ENCODE results near the gene IRF4. TPM values are rescaled to one million over a fixed set of nuclear protein-coding genes. Genes with fewer than 3 reads are reported as not detected.

Gene IRF4
- total and polyA plus RNA-seq, 2 experiments from 2014 or later = 1.3 to 1.9 TPM

DNA sequence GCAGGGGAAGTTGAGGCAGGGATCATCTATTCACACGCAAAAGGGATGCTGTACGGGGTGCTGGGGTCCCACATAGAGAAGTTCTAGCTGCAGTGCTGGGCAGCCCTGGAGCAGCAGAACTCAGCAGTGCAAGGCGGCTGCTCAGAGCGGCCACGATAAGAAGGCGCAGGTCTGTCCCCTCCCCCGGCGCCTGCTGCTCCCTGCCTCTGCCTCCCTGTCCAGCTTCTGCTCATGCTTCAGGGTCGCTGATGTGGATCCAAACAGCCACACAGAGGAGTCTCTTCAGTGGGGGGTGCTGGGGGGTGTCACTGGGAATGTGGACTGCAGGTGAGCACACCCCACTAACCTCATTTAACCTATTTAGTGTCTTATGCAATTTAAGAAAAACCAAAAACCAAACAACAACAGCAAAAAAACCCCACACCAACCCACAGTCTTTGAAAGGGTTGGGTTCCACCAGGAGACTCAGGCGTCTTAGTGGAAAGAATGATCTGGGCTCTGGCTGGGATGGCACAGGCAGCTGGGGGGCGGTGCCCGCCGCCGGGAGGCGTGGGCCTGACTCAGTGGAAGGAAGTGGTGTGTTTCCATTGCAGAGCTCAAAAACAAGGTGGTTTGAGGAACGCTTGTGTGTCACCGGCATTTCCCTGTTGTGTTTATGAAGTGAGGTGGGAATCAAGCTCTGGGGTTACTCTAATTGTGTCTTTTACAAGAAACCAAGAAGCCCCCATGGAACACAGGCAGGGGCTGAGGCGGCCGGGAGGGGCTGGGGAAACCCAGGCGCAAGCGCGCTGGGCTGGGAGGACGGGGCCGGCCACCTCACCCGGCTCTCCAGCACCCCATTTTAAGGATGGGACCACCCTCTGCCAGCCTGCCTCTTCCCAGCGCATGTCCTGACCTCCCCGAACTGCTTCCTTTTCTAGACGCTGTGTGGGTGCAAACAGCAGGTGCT is 55.1 kb downstream of the IRF4 start:
- peaks cover 6% of the 10 kb centered on the region for H3K27me3 Mint-ChIP-seq (ENCODE audit: insufficient read depth, low read depth, poor library complexity)
- peak; percentile 57; the same call in 2 of the 3 replicates for ATAC-seq
- no peak overlapping the region for H3K4me2 ChIP-seq
- no peaks in the 10 kb centered on the region for H4K20me1 ChIP-seq (replicated peaks; ENCODE audit: insufficient read depth)
- no peak overlapping the region for H3K4me3 Mint-ChIP-seq
- no peak overlapping the region for H2AFZ ChIP-seq
- peaks cover 6% of the 10 kb centered on the region; the same call in 2 of the 3 replicates for H3K4me1 Mint-ChIP-seq
- H3K4me3 ChIP-seq = no peak overlapping the region
- no peaks in the 10 kb centered on the region for H3K9me2 ChIP-seq (ENCODE audit: insufficient read depth)
- H3K4me1 ChIP-seq (ENCODE audit: insufficient read depth) = no peaks in the 10 kb centered on the region
- DNase-seq (ENCODE audit: low spot score) = no peak
- H3K27ac Mint-ChIP-seq = no peak overlapping the region
- H3K27me3 ChIP-seq (ENCODE audit: insufficient read depth) = no peaks in the 10 kb centered on the region
- peaks cover 31% of the 10 kb centered on the region for H3K9me3 Mint-ChIP-seq
- H3K36me3 ChIP-seq (ENCODE audit: insufficient read depth) = no peaks in the 10 kb centered on the region
- no peak for TF ChIP-seq ZNF114 (CRISPR knock-in tag; IDR thresholded peaks at IDR 0.05)
- no peaks in the 10 kb centered on the region for H3K79me2 ChIP-seq (replicated peaks; ENCODE audit: insufficient read depth)
- no peak overlapping the region for H3K27ac ChIP-seq (ENCODE audit: low read depth)
- H3F3A ChIP-seq (replicated peaks; ENCODE audit: low read depth) = no peaks in the 10 kb centered on the region
- H3K36me3 Mint-ChIP-seq (ENCODE audit: low read depth) = peaks cover 20% of the 10 kb centered on the region

DNA sequence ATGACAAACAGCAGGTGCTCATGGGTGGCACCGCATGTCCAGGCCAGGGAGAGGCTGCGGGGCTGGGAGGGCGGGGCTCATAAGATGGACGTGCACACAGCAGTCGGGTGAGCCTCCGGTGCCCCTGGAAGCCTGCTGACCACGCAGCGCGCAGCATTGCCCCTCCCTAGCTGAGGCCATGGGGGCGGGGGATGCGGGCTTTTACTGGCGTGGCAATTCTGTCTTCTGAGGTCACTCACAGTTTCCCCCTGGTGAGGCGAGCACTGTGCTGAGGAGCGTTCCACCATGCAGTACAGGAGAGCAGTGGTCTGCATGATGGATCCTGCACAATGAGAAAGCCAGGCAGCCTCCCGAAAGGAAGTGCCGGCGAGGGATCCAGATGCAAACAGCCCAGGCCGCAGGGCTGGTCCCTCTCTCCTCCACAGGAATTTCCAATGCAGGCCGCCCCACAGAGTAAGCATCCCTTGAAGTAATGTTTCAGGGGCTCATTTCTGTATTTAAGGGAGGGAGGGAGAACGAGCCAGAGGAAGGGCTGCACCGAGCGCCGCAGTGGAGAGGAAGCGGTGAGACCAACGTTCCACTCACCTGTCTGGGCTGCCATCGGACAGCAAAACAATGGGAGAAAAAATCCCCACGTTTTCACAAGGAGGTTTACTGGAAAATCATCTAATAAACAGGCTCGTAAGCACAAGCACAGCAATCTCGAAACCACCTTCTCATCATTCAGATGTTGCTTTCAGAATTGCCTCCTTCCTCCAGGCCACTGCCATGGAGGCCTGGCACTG is 56.0 kb downstream of the IRF4 start:
- no peak overlapping the region for H3K27ac ChIP-seq (ENCODE audit: low read depth)
- ATAC-seq = no peak
- no peaks in the 10 kb centered on the region for H3K27me3 ChIP-seq (ENCODE audit: insufficient read depth)

More for the DNA sequence above, 56.0 kb downstream of the IRF4 start:
- Mint-ChIP-seq H3K4me3 (no peak overlapping the region), H3K4me1 (peaks cover 6% of the 10 kb centered on the region; the same call in 2 of the 3 replicates), H3K27ac (no peak overlapping the region), H3K9me3 (peaks cover 34% of the 10 kb centered on the region), H3K36me3 (ENCODE audit: low read depth) (peaks cover 20% of the 10 kb centered on the region), H3K27me3 (ENCODE audit: insufficient read depth, low read depth, poor library complexity) (peaks cover 6% of the 10 kb centered on the region)
- no peaks in the 10 kb centered on the region for H3K9me2 ChIP-seq (ENCODE audit: insufficient read depth)
- H3K36me3 ChIP-seq (ENCODE audit: insufficient read depth) = no peaks in the 10 kb centered on the region
- H2AFZ ChIP-seq = no peak overlapping the region
- no peaks in the 10 kb centered on the region for H3K4me1 ChIP-seq (ENCODE audit: insufficient read depth)
- no peaks in the 10 kb centered on the region for H3K79me2 ChIP-seq (replicated peaks; ENCODE audit: insufficient read depth)
- no peak overlapping the region for H3K4me3 ChIP-seq
- H4K20me1 ChIP-seq (replicated peaks; ENCODE audit: insufficient read depth) = no peaks in the 10 kb centered on the region
- no peak for DNase-seq (ENCODE audit: low spot score)
- TF ChIP-seq CREB1 (CRISPR knock-in tag; IDR thresholded peaks at IDR 0.05; ENCODE audit: low read depth) = no peak
- TF ChIP-seq, protein P1, sequence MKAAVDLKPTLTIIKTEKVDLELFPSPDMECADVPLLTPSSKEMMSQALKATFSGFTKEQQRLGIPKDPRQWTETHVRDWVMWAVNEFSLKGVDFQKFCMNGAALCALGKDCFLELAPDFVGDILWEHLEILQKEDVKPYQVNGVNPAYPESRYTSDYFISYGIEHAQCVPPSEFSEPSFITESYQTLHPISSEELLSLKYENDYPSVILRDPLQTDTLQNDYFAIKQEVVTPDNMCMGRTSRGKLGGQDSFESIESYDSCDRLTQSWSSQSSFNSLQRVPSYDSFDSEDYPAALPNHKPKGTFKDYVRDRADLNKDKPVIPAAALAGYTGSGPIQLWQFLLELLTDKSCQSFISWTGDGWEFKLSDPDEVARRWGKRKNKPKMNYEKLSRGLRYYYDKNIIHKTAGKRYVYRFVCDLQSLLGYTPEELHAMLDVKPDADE (IDR thresholded peaks at IDR 0.05) = no peak
- TF ChIP-seq, protein P2, sequence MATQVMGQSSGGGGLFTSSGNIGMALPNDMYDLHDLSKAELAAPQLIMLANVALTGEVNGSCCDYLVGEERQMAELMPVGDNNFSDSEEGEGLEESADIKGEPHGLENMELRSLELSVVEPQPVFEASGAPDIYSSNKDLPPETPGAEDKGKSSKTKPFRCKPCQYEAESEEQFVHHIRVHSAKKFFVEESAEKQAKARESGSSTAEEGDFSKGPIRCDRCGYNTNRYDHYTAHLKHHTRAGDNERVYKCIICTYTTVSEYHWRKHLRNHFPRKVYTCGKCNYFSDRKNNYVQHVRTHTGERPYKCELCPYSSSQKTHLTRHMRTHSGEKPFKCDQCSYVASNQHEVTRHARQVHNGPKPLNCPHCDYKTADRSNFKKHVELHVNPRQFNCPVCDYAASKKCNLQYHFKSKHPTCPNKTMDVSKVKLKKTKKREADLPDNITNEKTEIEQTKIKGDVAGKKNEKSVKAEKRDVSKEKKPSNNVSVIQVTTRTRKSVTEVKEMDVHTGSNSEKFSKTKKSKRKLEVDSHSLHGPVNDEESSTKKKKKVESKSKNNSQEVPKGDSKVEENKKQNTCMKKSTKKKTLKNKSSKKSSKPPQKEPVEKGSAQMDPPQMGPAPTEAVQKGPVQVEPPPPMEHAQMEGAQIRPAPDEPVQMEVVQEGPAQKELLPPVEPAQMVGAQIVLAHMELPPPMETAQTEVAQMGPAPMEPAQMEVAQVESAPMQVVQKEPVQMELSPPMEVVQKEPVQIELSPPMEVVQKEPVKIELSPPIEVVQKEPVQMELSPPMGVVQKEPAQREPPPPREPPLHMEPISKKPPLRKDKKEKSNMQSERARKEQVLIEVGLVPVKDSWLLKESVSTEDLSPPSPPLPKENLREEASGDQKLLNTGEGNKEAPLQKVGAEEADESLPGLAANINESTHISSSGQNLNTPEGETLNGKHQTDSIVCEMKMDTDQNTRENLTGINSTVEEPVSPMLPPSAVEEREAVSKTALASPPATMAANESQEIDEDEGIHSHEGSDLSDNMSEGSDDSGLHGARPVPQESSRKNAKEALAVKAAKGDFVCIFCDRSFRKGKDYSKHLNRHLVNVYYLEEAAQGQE (IDR thresholded peaks at IDR 0.05; ENCODE audit: unreplicated experiment) = no peak
- TF ChIP-seq ZNF331 (CRISPR knock-in tag; IDR thresholded peaks at IDR 0.05; ENCODE audit: low read depth) = no peak
- no peak for TF ChIP-seq JUNB (IDR thresholded peaks at IDR 0.05; ENCODE audit: unreplicated experiment)
- no peak for TF ChIP-seq EZH2 (IDR thresholded peaks at IDR 0.05; ENCODE audit: low read depth, unreplicated experiment)
- TF ChIP-seq, protein P3, sequence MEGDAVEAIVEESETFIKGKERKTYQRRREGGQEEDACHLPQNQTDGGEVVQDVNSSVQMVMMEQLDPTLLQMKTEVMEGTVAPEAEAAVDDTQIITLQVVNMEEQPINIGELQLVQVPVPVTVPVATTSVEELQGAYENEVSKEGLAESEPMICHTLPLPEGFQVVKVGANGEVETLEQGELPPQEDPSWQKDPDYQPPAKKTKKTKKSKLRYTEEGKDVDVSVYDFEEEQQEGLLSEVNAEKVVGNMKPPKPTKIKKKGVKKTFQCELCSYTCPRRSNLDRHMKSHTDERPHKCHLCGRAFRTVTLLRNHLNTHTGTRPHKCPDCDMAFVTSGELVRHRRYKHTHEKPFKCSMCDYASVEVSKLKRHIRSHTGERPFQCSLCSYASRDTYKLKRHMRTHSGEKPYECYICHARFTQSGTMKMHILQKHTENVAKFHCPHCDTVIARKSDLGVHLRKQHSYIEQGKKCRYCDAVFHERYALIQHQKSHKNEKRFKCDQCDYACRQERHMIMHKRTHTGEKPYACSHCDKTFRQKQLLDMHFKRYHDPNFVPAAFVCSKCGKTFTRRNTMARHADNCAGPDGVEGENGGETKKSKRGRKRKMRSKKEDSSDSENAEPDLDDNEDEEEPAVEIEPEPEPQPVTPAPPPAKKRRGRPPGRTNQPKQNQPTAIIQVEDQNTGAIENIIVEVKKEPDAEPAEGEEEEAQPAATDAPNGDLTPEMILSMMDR (conservative IDR thresholded peaks at IDR 0.05; ENCODE audit: low read depth in 2 of 2) = no peak
- H3F3A ChIP-seq (replicated peaks; ENCODE audit: low read depth) = no peaks in the 10 kb centered on the region
- no peak overlapping the region for H3K4me2 ChIP-seq

Data from GM23338 (cell line).